Keratinocyte (primary cell): ENCODE data around the gene RAB5IF. TPM values are rescaled to one million over a fixed set of nuclear protein-coding genes. Genes with fewer than 3 reads are reported as not detected.

ENCODE experiments used
- DNase-seq: peaks from one replicate; pipeline ENCODE4 v3.0.0-alpha.2; 2011; ENCODE audit warnings: low read depth, missing footprints, low spot score
- FAIRE-seq: peaks from 2 replicates; lab custom pipeline; 2011; peaks lifted over from hg19 to GRCh38; lab: Jason Lieb, UNC
- H2AFZ ChIP-seq: 2 replicates; pipeline ENCODE4 v1.6.0; 2012; ENCODE audit warnings: low read length, control low read depth, inconsistent platforms; ENCODE audit not compliant: control insufficient read depth
- H3K27ac ChIP-seq: 2 replicates; pipeline ENCODE4 v1.5.1; 2011; ENCODE audit warnings: low read length; ENCODE audit not compliant: control insufficient read depth, insufficient read depth
- H3K27me3 ChIP-seq: 3 replicates; pipeline ENCODE4 v1.6.0; 2011; ENCODE audit warnings: low read length; ENCODE audit not compliant: control insufficient read depth, insufficient read depth; ENCODE audit errors: extremely low read depth
- H3K36me3 ChIP-seq, 2 experiments: 2 replicates in 1 of 2; 3 replicates in 1 of 2; pipeline ENCODE4 v1.5.1; 2011; ENCODE audit warnings: low read length in 2 of 2, mild to moderate bottlenecking in 1 of 2; ENCODE audit not compliant: control insufficient read depth in 2 of 2, insufficient read depth in 2 of 2; ENCODE audit errors: extremely low read depth in 1 of 2
- H3K4me1 ChIP-seq: 3 replicates; pipeline ENCODE4 v1.5.1; 2011; ENCODE audit warnings: low read length; ENCODE audit not compliant: control insufficient read depth, insufficient read depth; ENCODE audit errors: extremely low read depth
- H3K4me2 ChIP-seq: 3 replicates; pipeline ENCODE4 v1.6.0; 2011; ENCODE audit warnings: low read depth, low read length; ENCODE audit not compliant: control insufficient read depth, insufficient read depth; ENCODE audit errors: extremely low read depth
- H3K4me3 ChIP-seq, 3 experiments: fragments of 200-600 bp in 1 of 3; sonication (generic) in 1 of 3; 2 replicates in 2 of 3; 3 replicates in 1 of 3; pipeline ENCODE4 v1.5.1; 2011 to 2016; ENCODE audit warnings: low read length in 3 of 3, mild to moderate bottlenecking in 3 of 3, control low read depth in 2 of 3, inconsistent platforms in 1 of 3, low read depth in 1 of 3, mixed read lengths in 1 of 3, mixed run types in 1 of 3, moderate library complexity in 1 of 3; ENCODE audit not compliant: control insufficient read depth in 2 of 3, insufficient read depth in 2 of 3; ENCODE audit errors: extremely low read depth in 1 of 3
- H3K79me2 ChIP-seq: 2 replicates; pipeline ENCODE4 v1.6.0; 2012; ENCODE audit warnings: low read length; ENCODE audit not compliant: control insufficient read depth, insufficient read depth
- H3K9ac ChIP-seq: 3 replicates; pipeline ENCODE4 v1.6.0; 2011; ENCODE audit warnings: low read length; ENCODE audit not compliant: control insufficient read depth, insufficient read depth; ENCODE audit errors: extremely low read depth
- H3K9me1 ChIP-seq: 3 replicates; pipeline ENCODE4 v1.6.0; 2011; ENCODE audit warnings: low read length; ENCODE audit not compliant: control insufficient read depth, insufficient read depth; ENCODE audit errors: extremely low read depth
- H3K9me3 ChIP-seq: 2 replicates; pipeline ENCODE4 v1.5.1; 2012; ENCODE audit warnings: low read depth, low read length; ENCODE audit not compliant: control insufficient read depth
- H4K20me1 ChIP-seq: 3 replicates; pipeline ENCODE4 v1.6.0; 2011; ENCODE audit warnings: low read length; ENCODE audit not compliant: control insufficient read depth, insufficient read depth; ENCODE audit errors: extremely low read depth
- CTCF ChIP-seq, 3 experiments: IDR thresholded peaks in 1 of 3; conservative IDR thresholded peaks in 1 of 3; optimal IDR thresholded peaks in 1 of 3; 2 replicates in 2 of 3; 3 replicates in 1 of 3; pipeline versions ENCODE3 to v1.5.1; 2011; ENCODE audit warnings: low read length in 3 of 3, mild to moderate bottlenecking in 3 of 3, moderate library complexity in 2 of 3, control low read depth in 1 of 3, inconsistent platforms in 1 of 3; ENCODE audit not compliant: insufficient read depth in 2 of 3; ENCODE audit errors: extremely low read depth in 1 of 3
- EZH2 ChIP-seq: IDR thresholded peaks from one replicate; pipeline ENCODE4 v1.6.1; 2012; ENCODE audit warnings: inconsistent platforms, mild to moderate bottlenecking, low read length, moderate library complexity
- dilution Hi-C: fragments of 300-500 bp; cut with MboI; formaldehyde crosslinking; loops from one replicate; pipeline ENCODE4 v1.7.0; 2020; ENCODE audit warnings: low sequenced_read_pairs; ENCODE audit not compliant: extremely low pct_ligation_motif_present
- polyA plus RNA-seq, 5 experiments: library from polyadenylated mRNA; depleted of rRNA in 3 of 5; stranded (reverse) in 3 of 5; stranded (forward) in 1 of 5; unstranded in 1 of 5; fragments of >200 nt; gene quantifications; 1 replicate in 1 of 5; 2 replicates in 3 of 5; 3 replicates in 1 of 5; pipeline versions ENCODE4 v1.2.1 to v1.2.3, GENCODE V29; 2011 to 2012; ENCODE audit warnings: missing spikeins in 2 of 5, low read depth in 1 of 5, low replicate concordance in 1 of 5

The RAB5IF gene
- polyA plus RNA-seq, 1 donor (not counting 4 experiments of a cell fraction or from before 2014, with no cell fraction given), result 188 TPM

- Histone ChIP-seq H2AFZ (no peak overlapping the region), H3K4me3 (no peak overlapping the region), H3K9me1 (no peaks in the 10 kb centered on the region), H3K79me2 (peaks cover 16% of the 10 kb centered on the region), H3K27me3 (no peaks in the 10 kb centered on the region), H3K27ac (no peak overlapping the region), H4K20me1 (no peaks in the 10 kb centered on the region), H3K4me2 (no peak overlapping the region), H3K9ac (no peak overlapping the region), H3K9me3 (no peaks in the 10 kb centered on the region), H3K36me3 (peaks cover 0 to 12% of the 10 kb centered on the region in 2 experiments), H3K4me1 (peaks cover 13% of the 10 kb centered on the region)
- dilution Hi-C loops, result no loop called here
- FAIRE-seq, result no peak
- no peak for TF ChIP-seq CTCF (optimal IDR thresholded peaks at IDR 0.05 in 1 of 3, IDR thresholded peaks at IDR 0.05 in 1 of 3, conservative IDR thresholded peaks at IDR 0.05 in 1 of 3; ENCODE audit: extremely low read depth in 1 of 3, insufficient read depth in 2 of 3, low read length in 3 of 3)
- TF ChIP-seq EZH2, result no peak
- DNase-seq, result no peak
Observed at GRCh38 chr20:36578356-36579041, 27.1 kb upstream of the RAB5IF start.

- Histone ChIP-seq H3K36me3 (peaks cover 0 to 12% of the 10 kb centered on the region in 2 experiments), H3K27ac (no peak overlapping the region), H3K27me3 (no peaks in the 10 kb centered on the region), H3K9me3 (no peaks in the 10 kb centered on the region), H4K20me1 (no peaks in the 10 kb centered on the region), H3K79me2 (peaks cover 15% of the 10 kb centered on the region), H2AFZ (no peak overlapping the region), H3K4me3 (no peak overlapping the region), H3K9ac (no peak overlapping the region), H3K4me2 (no peak overlapping the region), H3K9me1 (no peaks in the 10 kb centered on the region), H3K4me1 (peaks cover 18% of the 10 kb centered on the region)
- dilution Hi-C loops, result no loop called here
- FAIRE-seq, result no peak
- no peak for DNase-seq
- TF ChIP-seq EZH2 (no peak), CTCF (optimal IDR thresholded peaks at IDR 0.05 in 1 of 3, IDR thresholded peaks at IDR 0.05 in 1 of 3, conservative IDR thresholded peaks at IDR 0.05 in 1 of 3; ENCODE audit: extremely low read depth in 1 of 3, insufficient read depth in 2 of 3, low read length in 3 of 3) (no peak)
Observed at GRCh38 chr20:36579996-36580545, 25.5 kb upstream of the RAB5IF start.
